IMR-90 (cell line): ENCODE results near the gene MILR1. TPM values are rescaled to one million over a fixed set of nuclear protein-coding genes. Genes with fewer than 3 reads are reported as not detected.

Source experiments
- ATAC-seq: fragments of 200-7000 bp; cut with Tn5 transposase; 2 replicates; pipeline ENCODE4 v1.9.1; 2020; ENCODE audit warnings: low read depth, mild to moderate bottlenecking, moderate library complexity
- BruUV-seq: library from RNA; stranded (reverse); fragments of 400-500 nt; replicated peaks from 2 replicates; lab custom pipeline; 2021; lab: Mats Ljungman, UMichigan
- CTCF ChIA-PET: fragments of 300-600 bp; formaldehyde crosslinking; extraction: SDS; loops from one replicate; lab custom pipeline; 2021; ENCODE audit warnings: antibody characterized with exemption; lab: Yijun Ruan, JAX
- POLR2A ChIA-PET: fragments of 300-600 bp; sonication (Branson Sonifier 250); formaldehyde crosslinking; loops from one replicate; lab custom pipeline; 2022; ENCODE audit warnings: antibody characterized with exemption; ENCODE audit not compliant: unreplicated experiment; lab: Charles Lee
- DNase-seq: peaks from one replicate; pipeline ENCODE4 v3.0.0; 2013
- H2AFZ ChIP-seq: replicated peaks from 2 replicates; pipeline ENCODE3; 2013; ENCODE audit warnings: low read length, mild to moderate bottlenecking; ENCODE audit not compliant: poor library complexity
- H2AK5ac ChIP-seq: 2 replicates; pipeline ENCODE4 v1.6.1; 2013; ENCODE audit warnings: low read depth, low read length, inconsistent platforms
- H2AK9ac ChIP-seq: replicated peaks from 2 replicates; pipeline ENCODE3; 2013; ENCODE audit warnings: mild to moderate bottlenecking, low read depth, low read length, moderate library complexity; ENCODE audit not compliant: poor library complexity
- H2BK120ac ChIP-seq: 2 replicates; pipeline ENCODE4 v1.6.1; 2013; ENCODE audit warnings: low read depth, low read length, inconsistent platforms
- H2BK15ac ChIP-seq: 3 replicates; pipeline ENCODE4 v1.6.1; 2013; ENCODE audit warnings: low read depth, low read length, inconsistent platforms
- H2BK20ac ChIP-seq: 2 replicates; pipeline ENCODE4 v1.6.1; 2013; ENCODE audit warnings: low read depth, mild to moderate bottlenecking, inconsistent platforms, low read length, moderate library complexity
- H2BK5ac ChIP-seq: 2 replicates; pipeline ENCODE4 v1.6.1; 2013; ENCODE audit warnings: mild to moderate bottlenecking, low read depth, low read length, inconsistent platforms; ENCODE audit not compliant: poor library complexity, severe bottlenecking
- H3K14ac ChIP-seq: replicated peaks from 2 replicates; pipeline ENCODE4 v1.6.1; 2013; ENCODE audit warnings: low read depth, low read length, inconsistent platforms
- H3K18ac ChIP-seq: 2 replicates; pipeline ENCODE4 v1.6.1; 2013; ENCODE audit warnings: low read depth, low read length, control low read depth
- H3K23ac ChIP-seq: 2 replicates; pipeline ENCODE4 v1.6.1; 2013; ENCODE audit warnings: low read depth, low read length, inconsistent platforms
- H3K27ac ChIP-seq: 2 replicates; pipeline ENCODE4 v1.5.1; 2013; ENCODE audit warnings: mild to moderate bottlenecking, control low read depth, low read length; ENCODE audit not compliant: insufficient read depth
- H3K27me3 ChIP-seq: 2 replicates; pipeline ENCODE4 v1.6.1; 2013; ENCODE audit warnings: low read length; ENCODE audit not compliant: control insufficient read depth, insufficient read depth
- H3K36me3 ChIP-seq: 2 replicates; pipeline ENCODE4 v1.6.1; 2013; ENCODE audit warnings: low read length, mixed read lengths; ENCODE audit not compliant: control insufficient read depth, insufficient read depth
- H3K4ac ChIP-seq: 2 replicates; pipeline ENCODE4 v1.6.1; 2013; ENCODE audit warnings: low read depth, low read length, inconsistent platforms
- H3K4me1 ChIP-seq: 2 replicates; pipeline ENCODE4 v1.6.1; 2013; ENCODE audit warnings: low read length, mixed read lengths; ENCODE audit not compliant: control insufficient read depth, insufficient read depth
- H3K4me2 ChIP-seq: 2 replicates; pipeline ENCODE4 v1.6.1; 2013; ENCODE audit warnings: low read depth, mild to moderate bottlenecking, control low read depth, low read length, moderate library complexity
- H3K4me3 ChIP-seq: 2 replicates; pipeline ENCODE4 v1.5.1; 2013; ENCODE audit warnings: low read depth, mild to moderate bottlenecking, control low read depth, low read length, moderate library complexity; ENCODE audit not compliant: insufficient read depth
- H3K56ac ChIP-seq: 2 replicates; pipeline ENCODE4 v1.6.1; 2013; ENCODE audit warnings: low read length, inconsistent platforms; ENCODE audit not compliant: insufficient read depth; ENCODE audit errors: extremely low read depth
- H3K79me1 ChIP-seq, 2 experiments: 2 replicates each; pipeline ENCODE4 v1.6.1; 2013; ENCODE audit warnings: low read length in 2 of 2, inconsistent platforms in 1 of 2, low read depth in 1 of 2
- H3K9ac ChIP-seq: 2 replicates; pipeline ENCODE4 v1.6.1; 2013; ENCODE audit warnings: low read depth, low read length, control low read depth
- H3K9me1 ChIP-seq: 2 replicates; pipeline ENCODE4 v1.6.1; 2013; ENCODE audit warnings: low read length, inconsistent platforms; ENCODE audit not compliant: insufficient read depth
- H3K9me3 ChIP-seq: 2 replicates; pipeline ENCODE4 v1.6.1; 2013; ENCODE audit warnings: low read length; ENCODE audit not compliant: control insufficient read depth, insufficient read depth
- H4K20me1 ChIP-seq: 2 replicates; pipeline ENCODE4 v1.6.1; 2013; ENCODE audit warnings: low read length, inconsistent platforms; ENCODE audit not compliant: insufficient read depth
- H4K5ac ChIP-seq: 2 replicates; pipeline ENCODE4 v1.6.1; 2013; ENCODE audit warnings: mild to moderate bottlenecking, low read depth, low read length, control low read depth
- H4K8ac ChIP-seq, 2 experiments: 2 replicates each; pipeline ENCODE4 v1.6.1; 2013; ENCODE audit warnings: low read depth in 2 of 2, low read length in 2 of 2, control low read depth in 1 of 2, inconsistent platforms in 1 of 2
- H4K91ac ChIP-seq: 2 replicates; pipeline ENCODE4 v1.6.1; 2013; ENCODE audit warnings: low read depth, low read length, inconsistent platforms; ENCODE audit not compliant: insufficient read depth
- BHLHE40 ChIP-seq: fragments of 150-350 bp; IDR thresholded peaks from 2 replicates; pipeline ENCODE4 v1.6.1; 2016; ENCODE audit warnings: mild to moderate bottlenecking, low read depth, low read length
- CEBPB ChIP-seq: IDR thresholded peaks from 2 replicates; pipeline ENCODE4 v1.6.1; 2012; ENCODE audit warnings: low read depth, low read length, improper control_type of control experiment
- CHD1 ChIP-seq: IDR thresholded peaks from 2 replicates; pipeline ENCODE4 v1.6.1; 2012; ENCODE audit warnings: low read depth, low read length, improper control_type of control experiment
- MAZ ChIP-seq: IDR thresholded peaks from 2 replicates; pipeline ENCODE4 v1.6.1; 2012; ENCODE audit warnings: low read depth, mild to moderate bottlenecking, low read length, improper control_type of control experiment, moderate library complexity, borderline replicate concordance
- WGBS, 2 experiments: methylation state at CpG; one replicate each; pipeline versions ENCODE4 v1.1.5 to v1.1.7; 2013; ENCODE audit warnings: missing lambda C conversion rate in 2 of 2; ENCODE audit not compliant: insufficient read length in 1 of 2; ENCODE audit errors: extremely low coverage in 2 of 2; 5-methylcytosine and 5-hydroxymethylcytosine counted together
- dilution Hi-C: fragments of 300-500 bp; cut with HindIII; formaldehyde crosslinking; loops from one replicate; pipeline ENCODE4 v1.14.3; 2018; ENCODE audit warnings: low sequenced_read_pairs; ENCODE audit not compliant: unreplicated experiment
- in situ Hi-C: fragments of 300-500 bp; cut with MboI; formaldehyde crosslinking; loops from 3 replicates; pipeline ENCODE4 v1.14.3; 2019; ENCODE audit warnings: low sequenced_read_pairs, inconsistent platforms, mixed read lengths
- intact Hi-C: fragments of 100-400 bp; cut with micrococcal nuclease; formaldehyde crosslinking; loops from 2 replicates; pipeline ENCODE4 v1.10.0; 2022
- polyA plus RNA-seq, 3 experiments: library from polyadenylated mRNA; depleted of rRNA; stranded (reverse); fragments of >200 nt; gene quantifications; 2 replicates each; pipeline ENCODE4 v1.2.3, GENCODE V29; 2012; ENCODE audit warnings: low replicate concordance in 1 of 3
- total RNA-seq: library from RNA; depleted of rRNA; stranded (reverse); fragments of >200 nt; gene quantifications from 2 replicates; pipeline ENCODE4 v1.2.3, GENCODE V29; 2012
- TF ChIP-seq, protein P1 (sequence below): fragments of 150-350 bp; IDR thresholded peaks from 2 replicates; pipeline ENCODE4 v1.6.1; 2016; ENCODE audit warnings: low read depth, mild to moderate bottlenecking, low read length, moderate library complexity, borderline replicate concordance

Gene MILR1
- total and polyA plus RNA-seq, 2 of the 4 experiments (the other 2 are of a cell fraction), result 0.36 to 0.44 TPM

GRCh38 chr17:64457156-64457555 lies 8.2 kb downstream of the MILR1 start:
- no peak overlapping the region for H4K91ac ChIP-seq
- no peak overlapping the region for H2AK5ac ChIP-seq
- peak; percentile 84 for ATAC-seq
- in situ Hi-C loops (no loop called here), intact Hi-C loops (no loop called here), dilution Hi-C loops (no loop called here)
- peak overlapping the region; percentile 48; the same call in 1 of the 2 replicates for H3K4me2 ChIP-seq
- H2BK120ac ChIP-seq, result peak overlapping the region; percentile 3; the same call in 1 of the 2 replicates
- H3K36me3 ChIP-seq, result no peaks in the 10 kb centered on the region
- H4K8ac ChIP-seq, result no peak overlapping the region
- H2AK9ac ChIP-seq, result peak overlapping the region; percentile 77
- H3K79me1 ChIP-seq, result no peaks in the 10 kb centered on the region
- H3K4me3 ChIP-seq, result no peak overlapping the region
- BruUV-seq, result no TSS peak
- no peak overlapping the region for H4K5ac ChIP-seq
- H2BK5ac ChIP-seq, result no peak overlapping the region
- no peak overlapping the region for H3K27ac ChIP-seq
- H3K18ac ChIP-seq, result no peak overlapping the region
- H3K23ac ChIP-seq, result peak overlapping the region; percentile 12; the same call in 1 of the 2 replicates
- TF ChIP-seq MAZ (no peak), BHLHE40 (no peak), CEBPB (no peak), CHD1 (no peak)
- TF ChIP-seq, protein P1, sequence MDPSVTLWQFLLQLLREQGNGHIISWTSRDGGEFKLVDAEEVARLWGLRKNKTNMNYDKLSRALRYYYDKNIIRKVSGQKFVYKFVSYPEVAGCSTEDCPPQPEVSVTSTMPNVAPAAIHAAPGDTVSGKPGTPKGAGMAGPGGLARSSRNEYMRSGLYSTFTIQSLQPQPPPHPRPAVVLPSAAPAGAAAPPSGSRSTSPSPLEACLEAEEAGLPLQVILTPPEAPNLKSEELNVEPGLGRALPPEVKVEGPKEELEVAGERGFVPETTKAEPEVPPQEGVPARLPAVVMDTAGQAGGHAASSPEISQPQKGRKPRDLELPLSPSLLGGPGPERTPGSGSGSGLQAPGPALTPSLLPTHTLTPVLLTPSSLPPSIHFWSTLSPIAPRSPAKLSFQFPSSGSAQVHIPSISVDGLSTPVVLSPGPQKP, result no peak
- no peak overlapping the region; the same call in 1 of the 2 replicates for H3K14ac ChIP-seq
- ChIA-PET CTCF (interaction anchor here (1.3 kb wide), 1 partner anchor 38 kb away, joined by 5 read pairs; no protein-coding TSS in a partner anchor), POLR2A (interaction anchor here (0.7 kb wide), 1 partner anchor 35 kb away, joined by 3 read pairs; no protein-coding TSS in a partner anchor)
- no peaks in the 10 kb centered on the region for H4K20me1 ChIP-seq
- peak; percentile 66 for DNase-seq
- H3K9me1 ChIP-seq, result peaks cover 11% of the 10 kb centered on the region; the same call in 1 of the 2 replicates
- H3K4ac ChIP-seq, result no peak overlapping the region
- H3K9me3 ChIP-seq, result no peaks in the 10 kb centered on the region
- H2BK15ac ChIP-seq, result no peak overlapping the region
- H2AFZ ChIP-seq, result peak overlapping the region; percentile 89
- H3K27me3 ChIP-seq, result no peaks in the 10 kb centered on the region; the same call in 1 of the 2 replicates
- H3K9ac ChIP-seq, result no peak overlapping the region
- no peak overlapping the region for H3K56ac ChIP-seq
- no peak overlapping the region for H2BK20ac ChIP-seq
- H3K4me1 ChIP-seq, result peaks cover 8% of the 10 kb centered on the region
- 20% methylated on average over 1 of the region's 7 CpGs; no CpG with 5 or more reads in 1 of the 2 experiments for WGBS, 2 experiments
